Omental fat pad (tissue), 4 donors: Measurements from ENCODE around the gene LXN. TPM values are rescaled to one million over a fixed set of nuclear protein-coding genes. Genes with fewer than 3 reads are reported as not detected.

ENCODE experiments used
- ATAC-seq: fragments of 150-250 bp; one replicate; pipeline ENCODE4 v1.9.1; 2016; ENCODE audit warnings: mild to moderate bottlenecking, moderate library complexity; ENCODE audit not compliant: low FRiP score
- DNase-seq: peaks from one replicate; pipeline ENCODE4 v3.0.0-alpha.2; 2019; ENCODE audit warnings: low spot score
- CTCF ChIP-seq, 3 donors: fragments of 450-650 bp; IDR thresholded peaks; one replicate each; pipeline ENCODE4 v1.5.1; 2016 to 2017; ENCODE audit warnings: antibody characterized with exemption in 3 of 3, mild to moderate bottlenecking in 3 of 3, moderate library complexity in 2 of 3
- total RNA-seq, 4 donors: library from RNA; depleted of rRNA; stranded (reverse); fragments of >200 nt; gene quantifications; one replicate each; pipeline ENCODE4 v1.1.0, GENCODE V29; 2016

Gene LXN
- total RNA-seq, 4 donors from 2014 or later = 38.3 to 80.6 (median 62.7) TPM

GRCh38 chr3:158671821-158672214 is 630 bp downstream of the LXN start:
- no peak for DNase-seq
- TF ChIP-seq CTCF (IDR thresholded peaks at IDR 0.05) = no peak
- peak; percentile 19 for ATAC-seq

- ATAC-seq = no peak
- no peak for DNase-seq
- TF ChIP-seq CTCF (IDR thresholded peaks at IDR 0.05) = no peak
Observed at GRCh38 chr3:158668506-158668905, 3.9 kb downstream of the LXN start.

- ATAC-seq = no peak
- no peak for DNase-seq
- no peak for TF ChIP-seq CTCF (IDR thresholded peaks at IDR 0.05)
Observed at GRCh38 chr3:158666416-158666815, 6.0 kb downstream of the LXN start.

GRCh38 chr3:158663832-158664231 is 8.6 kb downstream of the LXN start:
- TF ChIP-seq CTCF (IDR thresholded peaks at IDR 0.05) = no peak

GRCh38 chr3:158663246-158663645 is 9.2 kb downstream of the LXN start:
- TF ChIP-seq CTCF (IDR thresholded peaks at IDR 0.05) = no peak
- no peak for ATAC-seq
- no peak for DNase-seq

More at GRCh38 chr3:158663832-158664231, 8.6 kb downstream of the LXN start:
- DNase-seq (no peak), ATAC-seq (no peak)

GRCh38 chr3:158660711-158661110 is 11.7 kb downstream of the LXN start:
- DNase-seq (no peak), ATAC-seq (no peak)
- no peak for TF ChIP-seq CTCF (IDR thresholded peaks at IDR 0.05)

- DNase-seq = no peak
- peak; percentile 76 for ATAC-seq
- TF ChIP-seq CTCF (IDR thresholded peaks at IDR 0.05) = peak in 1 of 3 donors; percentile 41
Observed at GRCh38 chr3:158659454-158660237, 12.8 kb downstream of the LXN start.
